ENCODE data around the gene PICALM. TPM values are rescaled to one million over a fixed set of nuclear protein-coding genes. Genes with fewer than 3 reads are reported as not detected.

Gene PICALM
- total RNA-seq, 1 donor from 2014 or later = 328 TPM

GRCh38 chr11:86011175-86011574 lies 57.7 kb downstream of the PICALM start:
- H3K27ac Mint-ChIP-seq (ENCODE audit: unreplicated experiment) = no peak overlapping the region
- no peaks in the 10 kb centered on the region for H3K9me3 Mint-ChIP-seq (ENCODE audit: low read depth)
- no peak for DNase-seq (ENCODE audit: low spot score)
- H3K36me3 Mint-ChIP-seq (ENCODE audit: low read depth) = peaks cover 42% of the 10 kb centered on the region
- H3K27me3 Mint-ChIP-seq (ENCODE audit: low read depth) = no peaks in the 10 kb centered on the region
- no peak overlapping the region for H3K4me3 Mint-ChIP-seq (ENCODE audit: unreplicated experiment)
- peaks cover 29% of the 10 kb centered on the region for H3K4me1 Mint-ChIP-seq (ENCODE audit: low read depth)
- no peak for TF ChIP-seq CTCF (IDR thresholded peaks at IDR 0.05)

DNA sequence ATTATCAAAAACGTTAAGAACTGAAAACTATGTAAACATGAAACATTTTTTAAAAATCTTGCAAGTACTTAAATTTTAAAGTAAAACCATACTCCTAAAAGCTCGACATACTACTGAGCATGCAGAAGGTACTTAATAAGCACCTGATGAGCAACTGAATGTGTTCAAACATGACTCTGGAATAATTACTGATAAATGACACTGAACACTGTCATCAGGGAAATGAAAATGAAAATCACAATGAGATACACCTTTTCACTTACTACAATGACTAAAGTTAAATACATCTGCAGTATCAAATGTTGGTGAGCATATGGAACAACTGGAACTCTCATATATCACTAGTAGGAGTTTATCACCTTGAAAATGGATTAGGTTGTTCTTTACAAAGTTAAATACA lies 65.2 kb downstream of the PICALM start:
- Mint-ChIP-seq H3K27me3 (ENCODE audit: low read depth) (no peaks in the 10 kb centered on the region), H3K36me3 (ENCODE audit: low read depth) (peaks cover 39% of the 10 kb centered on the region), H3K4me3 (ENCODE audit: unreplicated experiment) (no peak overlapping the region), H3K9me3 (ENCODE audit: low read depth) (no peaks in the 10 kb centered on the region), H3K27ac (ENCODE audit: unreplicated experiment) (no peak overlapping the region), H3K4me1 (ENCODE audit: low read depth) (no peaks in the 10 kb centered on the region)
- DNase-seq (ENCODE audit: low spot score) = no peak
- TF ChIP-seq CTCF (IDR thresholded peaks at IDR 0.05) = no peak

- no peak overlapping the region for H3K27ac Mint-ChIP-seq (ENCODE audit: unreplicated experiment)
- no peaks in the 10 kb centered on the region for H3K27me3 Mint-ChIP-seq (ENCODE audit: low read depth)
- TF ChIP-seq CTCF (IDR thresholded peaks at IDR 0.05) = no peak
- H3K4me1 Mint-ChIP-seq (ENCODE audit: low read depth) = no peaks in the 10 kb centered on the region
- no peaks in the 10 kb centered on the region for H3K9me3 Mint-ChIP-seq (ENCODE audit: low read depth)
- peaks cover 39% of the 10 kb centered on the region for H3K36me3 Mint-ChIP-seq (ENCODE audit: low read depth)
- H3K4me3 Mint-ChIP-seq (ENCODE audit: unreplicated experiment) = no peak overlapping the region
- DNase-seq (ENCODE audit: low spot score) = no peak
Observed at GRCh38 chr11:86002431-86002830, 66.5 kb downstream of the PICALM start.

DNA sequence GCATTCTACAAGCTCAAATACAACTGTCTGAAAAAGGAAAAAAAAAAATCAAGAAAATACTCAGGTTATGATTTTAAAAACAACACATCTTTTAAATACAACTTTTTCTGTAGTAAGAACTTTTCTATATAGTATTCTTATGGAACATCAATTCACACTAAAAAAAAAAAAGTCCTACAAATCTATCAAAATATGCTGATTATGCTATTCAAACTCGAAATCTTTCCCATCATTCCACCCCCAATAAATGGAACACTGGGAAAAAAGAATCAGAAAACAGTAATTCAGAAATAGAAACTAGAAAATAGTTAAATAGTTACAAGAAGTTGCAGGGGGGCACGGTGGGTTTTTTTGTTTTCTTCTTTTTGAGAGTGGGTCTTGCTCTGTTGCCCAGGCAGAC lies 77.4 kb downstream of the PICALM start:
- H3K27me3 Mint-ChIP-seq (ENCODE audit: low read depth) = no peaks in the 10 kb centered on the region
- no peaks in the 10 kb centered on the region for H3K9me3 Mint-ChIP-seq (ENCODE audit: low read depth)
- H3K27ac Mint-ChIP-seq (ENCODE audit: unreplicated experiment) = peak overlapping the region; percentile 12
- no peak overlapping the region for H3K4me3 Mint-ChIP-seq (ENCODE audit: unreplicated experiment)
- H3K4me1 Mint-ChIP-seq (ENCODE audit: low read depth) = peaks cover 18% of the 10 kb centered on the region
- TF ChIP-seq CTCF (IDR thresholded peaks at IDR 0.05) = no peak
- no peak for DNase-seq (ENCODE audit: low spot score)
- H3K36me3 Mint-ChIP-seq (ENCODE audit: low read depth) = peaks cover 17% of the 10 kb centered on the region

GRCh38 chr11:85989746-85990145 lies 79.1 kb downstream of the PICALM start:
- Mint-ChIP-seq H3K27ac (ENCODE audit: unreplicated experiment) (peak overlapping the region; percentile 14), H3K27me3 (ENCODE audit: low read depth) (no peaks in the 10 kb centered on the region), H3K4me3 (ENCODE audit: unreplicated experiment) (no peak overlapping the region), H3K36me3 (ENCODE audit: low read depth) (peaks cover 19% of the 10 kb centered on the region), H3K4me1 (ENCODE audit: low read depth) (peaks cover 25% of the 10 kb centered on the region), H3K9me3 (ENCODE audit: low read depth) (no peaks in the 10 kb centered on the region)
- no peak for TF ChIP-seq CTCF (IDR thresholded peaks at IDR 0.05)
- DNase-seq (ENCODE audit: low spot score) = no peak
